ENCODE data around the gene PLIN4.

The PLIN4 gene

DNA sequence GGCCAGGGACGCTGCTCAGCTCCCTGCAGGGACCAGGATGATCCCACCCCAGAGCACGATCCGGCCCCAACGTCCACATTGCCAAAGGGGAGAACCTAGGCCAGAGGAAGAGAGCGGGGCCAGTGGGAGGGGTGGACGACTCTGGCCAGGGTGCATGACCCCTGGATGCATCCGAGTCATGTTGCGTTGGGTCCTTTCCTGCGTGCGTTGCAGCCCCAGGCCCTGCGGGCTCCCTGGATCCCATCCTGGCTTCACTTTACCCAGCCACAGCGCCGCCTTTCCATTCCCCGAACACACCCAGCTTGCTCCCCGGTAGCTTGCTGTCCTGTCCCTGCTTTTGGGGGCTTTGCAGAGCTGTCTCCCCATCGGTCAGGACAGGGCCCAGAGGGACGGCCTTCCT, 10.5 kb downstream of the PLIN4 start:
- no peak for FAIRE-seq

DNA sequence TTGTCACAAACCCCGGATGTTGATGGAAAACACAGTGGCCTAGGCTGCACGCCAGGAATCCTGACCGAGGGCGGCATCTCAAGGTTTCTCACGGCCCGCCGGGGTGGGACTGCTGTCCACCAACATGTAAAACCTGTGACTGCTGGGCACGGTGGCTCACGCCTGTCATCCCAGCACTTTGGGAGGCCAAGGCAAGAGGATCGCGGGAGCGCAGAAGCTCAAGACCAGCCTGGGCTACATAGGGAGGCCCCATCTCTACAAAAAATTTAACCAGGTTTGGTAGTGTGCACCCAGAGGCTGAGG, 11.2 kb downstream of the PLIN4 start:
- FAIRE-seq: no peak
- DNase-seq (ENCODE audit: insufficient read length, low spot score): no peak

More for the DNA sequence above, 10.5 kb downstream of the PLIN4 start:
- DNase-seq (ENCODE audit: insufficient read length, low spot score): no peak

DNA sequence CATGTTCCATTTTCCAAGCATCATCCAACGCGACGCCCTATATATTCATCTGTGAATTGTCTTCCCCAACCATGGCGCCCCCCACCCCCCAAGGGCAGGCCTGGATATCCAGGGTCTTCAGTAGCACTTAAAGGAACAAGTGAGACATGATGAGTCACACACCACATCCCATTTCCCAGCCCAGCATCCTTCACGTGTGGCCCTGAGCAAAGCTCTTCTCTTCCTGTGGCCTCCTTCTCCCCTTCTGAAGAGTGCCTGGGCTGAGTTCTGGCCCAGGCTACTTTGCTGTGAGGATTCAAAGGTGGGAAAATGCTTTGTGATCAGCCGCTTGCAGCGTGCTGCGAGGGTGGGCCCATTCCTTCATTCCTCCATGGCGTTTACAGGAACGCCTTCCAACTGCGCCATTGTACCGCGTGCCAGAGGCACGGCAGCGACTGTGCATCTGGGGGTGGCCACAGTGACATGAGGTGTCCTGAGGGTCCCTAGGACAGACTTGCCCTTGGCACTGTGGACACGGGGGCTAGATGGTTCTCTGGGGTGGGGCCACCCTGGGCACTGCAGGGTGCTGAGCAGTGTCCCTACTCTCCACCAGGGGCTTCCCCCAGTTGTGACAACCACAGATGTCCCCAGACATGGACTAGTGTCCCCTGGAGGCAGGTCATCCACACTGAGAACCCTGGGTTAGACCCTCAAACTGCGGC, 11.7 kb downstream of the PLIN4 start:
- no peak for DNase-seq (ENCODE audit: insufficient read length, low spot score)
- FAIRE-seq: no peak

DNA sequence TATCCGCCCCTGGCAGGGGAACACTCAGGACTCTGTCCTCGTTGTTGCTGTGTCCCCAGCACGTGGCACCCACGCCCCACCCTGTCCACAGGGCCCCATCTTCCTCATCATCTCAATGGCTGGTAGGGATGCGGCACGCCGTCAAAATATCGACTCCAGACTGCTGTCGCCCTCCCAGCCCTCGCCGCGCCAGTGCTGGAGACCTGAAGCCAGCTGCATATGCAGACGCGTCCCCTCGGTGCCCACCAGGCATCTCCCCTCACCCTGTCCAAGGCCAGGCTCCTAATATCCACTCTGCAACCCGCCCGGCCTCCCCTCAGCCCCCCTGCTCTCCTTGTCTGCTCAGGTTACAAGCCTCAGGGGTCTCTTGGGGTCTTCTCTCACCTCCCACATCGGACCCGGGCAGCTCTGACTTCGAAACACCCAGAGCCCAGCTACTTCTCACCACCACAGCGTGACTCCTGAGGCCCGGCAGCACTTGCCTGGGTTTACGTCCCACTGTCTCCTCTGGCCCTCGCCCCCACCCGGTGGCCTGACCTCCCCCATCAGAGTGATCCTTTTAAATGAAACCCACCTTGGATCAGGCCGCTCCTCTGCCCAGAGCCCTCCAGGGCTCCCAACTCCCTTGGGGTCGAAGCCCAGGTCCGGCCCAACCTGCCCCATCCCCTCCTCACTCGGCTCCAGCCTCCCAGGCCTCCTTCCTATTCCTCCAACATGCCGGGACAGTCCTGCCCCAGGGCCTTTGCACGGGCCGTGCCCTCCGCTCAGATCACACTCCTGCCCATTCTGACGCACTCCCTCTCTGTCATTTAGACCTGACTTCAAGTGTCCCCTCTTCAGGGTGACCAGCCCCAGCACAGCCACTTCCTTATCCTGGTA, 12.5 kb downstream of the PLIN4 start:
- no peak for DNase-seq (ENCODE audit: insufficient read length, low spot score)
- FAIRE-seq: no peak

DNA sequence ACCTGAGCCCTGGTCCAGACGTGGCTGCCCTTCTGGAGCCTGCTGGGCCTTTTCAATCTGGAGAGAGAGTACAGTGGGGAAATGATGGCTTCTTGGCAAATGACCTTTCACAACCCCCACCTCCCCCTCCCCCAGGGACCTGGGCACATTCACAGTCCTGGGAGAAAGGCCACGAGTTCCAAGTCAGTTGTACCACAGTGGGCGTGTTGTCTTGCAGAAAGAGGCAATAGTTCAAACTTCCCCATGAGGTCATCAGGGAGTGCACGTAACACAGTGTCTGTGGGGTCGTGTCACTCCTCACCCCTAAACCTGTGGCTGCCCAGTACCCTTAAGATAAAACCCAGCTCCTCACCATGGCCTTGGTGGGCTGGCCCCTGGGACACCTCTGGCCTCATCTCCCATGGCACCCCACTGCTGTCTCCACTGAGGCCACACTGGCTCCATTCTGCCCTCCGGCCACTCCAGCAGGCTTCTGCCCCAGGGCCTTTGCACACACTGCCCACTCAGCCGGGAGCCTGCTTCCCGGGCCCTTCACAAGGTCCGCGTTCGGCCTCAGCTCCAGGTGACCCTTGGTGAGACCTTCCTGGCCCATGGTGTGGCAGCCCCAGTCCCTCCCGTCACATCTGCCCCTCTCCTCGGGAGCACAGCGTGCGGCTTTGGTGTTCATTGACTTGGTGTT, 13.3 kb downstream of the PLIN4 start:
- no peak for DNase-seq (ENCODE audit: insufficient read length, low spot score)
- FAIRE-seq: no peak

DNA sequence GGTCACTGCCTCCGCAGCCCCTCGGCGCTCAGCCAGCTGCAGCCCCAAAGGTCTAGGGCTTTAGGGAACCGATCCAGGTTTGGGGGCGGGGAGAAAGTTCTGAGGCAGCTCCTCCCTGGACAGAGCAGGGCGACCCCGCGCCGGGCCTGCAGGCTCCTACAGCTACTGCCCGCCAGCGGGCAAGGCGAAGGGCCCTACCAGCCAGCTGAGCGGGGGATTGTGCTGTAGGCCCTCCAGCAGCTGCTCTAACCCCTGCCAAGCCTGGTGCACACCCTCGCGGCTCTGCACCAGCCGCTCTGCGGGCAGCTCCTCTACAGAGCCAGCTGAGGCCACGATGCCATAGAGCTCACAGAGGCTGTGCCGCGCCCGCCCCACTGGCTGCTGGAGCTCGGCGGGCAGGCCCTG, 14.0 kb downstream of the PLIN4 start:
- DNase-seq (ENCODE audit: insufficient read length, low spot score): no peak
- FAIRE-seq: no peak

DNA sequence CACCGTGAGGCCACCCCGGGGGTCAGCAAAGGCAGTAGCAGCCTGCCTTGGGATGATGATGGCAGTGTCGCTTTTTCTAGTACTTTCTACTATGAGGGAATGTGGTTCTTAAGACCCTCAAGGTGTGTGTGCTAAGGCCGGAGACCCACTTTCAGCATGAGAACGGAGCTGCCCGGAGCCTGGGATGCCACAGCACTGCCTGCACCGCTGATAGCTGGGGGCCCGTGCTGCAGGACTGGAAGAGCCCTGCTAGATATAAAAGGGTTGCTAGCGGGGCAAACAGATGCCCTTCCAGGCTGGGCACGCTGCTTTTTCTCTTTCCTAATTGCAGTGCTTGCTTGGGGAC, 14.5 kb downstream of the PLIN4 start:
- DNase-seq (ENCODE audit: insufficient read length, low spot score) (no peak), FAIRE-seq (no peak)

DNA sequence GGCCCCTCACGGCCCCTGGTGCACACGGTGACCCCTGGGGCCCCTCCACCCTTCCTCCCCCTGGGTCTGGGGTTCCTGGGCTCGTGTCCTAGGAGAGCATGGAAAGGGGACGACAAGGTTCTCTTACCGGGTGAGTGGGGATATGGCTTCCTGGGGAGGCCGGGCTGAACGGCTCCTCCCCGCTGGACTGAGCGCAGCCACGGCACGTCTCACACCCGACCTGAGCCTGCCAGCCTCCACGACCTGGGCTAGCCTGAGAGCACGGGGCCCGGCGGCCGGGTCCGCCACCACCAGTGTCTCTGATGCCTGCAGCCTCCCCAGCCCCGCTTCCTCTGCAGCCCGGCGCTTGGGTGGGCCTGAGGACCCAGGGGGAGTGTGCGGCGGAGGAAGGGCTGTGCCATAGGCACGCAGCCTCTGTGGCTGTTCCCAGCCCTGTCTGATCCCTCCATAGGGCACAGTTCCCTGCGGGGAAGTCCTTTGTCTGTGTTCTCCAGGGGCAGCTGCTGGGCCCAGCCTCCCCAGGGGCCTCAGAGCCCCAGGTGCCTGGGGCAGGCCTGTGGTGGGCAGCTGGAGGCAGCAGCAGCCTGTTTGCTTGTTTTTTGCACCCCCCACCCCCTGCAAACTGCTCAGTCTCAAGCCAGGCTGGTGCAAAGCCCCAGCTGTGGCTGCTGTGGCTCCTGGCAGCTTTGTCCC, 15.0 kb downstream of the PLIN4 start:
- FAIRE-seq: no peak

DNA sequence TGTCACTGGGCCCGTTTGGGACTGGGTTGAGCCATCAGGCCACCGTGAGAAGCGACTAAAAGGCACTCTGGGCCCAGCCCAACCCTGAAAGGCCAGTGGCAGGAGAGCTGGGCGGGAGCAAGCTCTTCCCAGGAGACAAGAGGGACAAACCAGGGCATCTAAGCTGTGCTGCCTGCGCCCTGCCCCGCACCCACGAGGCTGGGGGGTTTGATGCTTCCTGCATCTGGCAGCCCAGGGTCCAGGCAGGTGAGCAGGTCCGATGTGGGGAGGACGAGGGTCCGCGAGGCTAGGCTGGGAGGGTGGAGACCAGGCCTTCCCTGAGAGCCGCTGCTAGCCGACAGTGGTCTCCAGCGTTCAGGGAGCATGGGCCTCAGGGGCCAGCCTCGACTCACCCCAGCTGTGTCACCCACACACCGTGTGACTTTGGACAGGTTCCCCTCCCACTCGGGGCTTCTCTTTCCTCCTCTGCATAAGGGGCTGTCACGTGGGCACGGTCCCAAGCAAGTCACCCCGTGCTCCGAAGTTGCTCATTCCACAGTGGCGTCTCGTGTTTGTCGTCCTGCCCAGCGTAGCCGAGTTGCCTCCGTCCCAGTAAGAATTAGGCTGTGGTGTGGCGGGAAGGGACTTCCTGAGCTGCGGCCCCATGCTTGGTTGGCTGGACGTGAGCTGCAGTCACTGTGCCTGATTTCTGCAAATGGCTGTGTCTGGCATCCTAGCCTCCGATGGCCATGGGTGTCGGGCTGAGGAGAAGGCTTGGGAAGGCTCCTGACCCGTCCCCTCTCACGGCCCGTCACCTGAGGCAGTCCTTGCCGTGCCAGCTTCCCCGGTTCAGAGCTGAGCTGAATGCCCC, 15.8 kb downstream of the PLIN4 start:
- DNase-seq (ENCODE audit: insufficient read length, low spot score) (no peak), FAIRE-seq (no peak)

More for the DNA sequence above, 15.0 kb downstream of the PLIN4 start:
- DNase-seq (ENCODE audit: insufficient read length, low spot score): no peak

DNA sequence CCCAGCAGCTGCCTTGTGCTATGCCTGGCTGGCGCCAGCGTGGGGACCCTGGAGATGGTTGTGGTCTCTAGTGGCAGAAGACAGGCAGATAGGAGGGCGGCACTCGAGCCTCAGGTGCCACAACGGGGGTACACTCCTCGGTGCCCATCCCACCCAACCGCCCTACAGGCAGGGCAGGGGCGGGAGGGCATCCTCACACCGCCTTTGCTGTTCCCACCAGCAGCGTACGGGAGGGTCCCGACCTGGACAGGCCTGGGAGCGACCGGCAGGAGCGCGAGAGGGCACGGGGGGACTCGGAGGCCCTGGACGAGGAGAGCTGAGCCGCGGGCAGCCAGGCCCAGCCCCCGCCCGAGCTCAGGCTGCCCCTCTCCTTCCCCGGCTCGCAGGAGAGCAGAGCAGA, 16.6 kb downstream of the PLIN4 start:
- FAIRE-seq (no peak), DNase-seq (ENCODE audit: insufficient read length, low spot score) (no peak)

DNA sequence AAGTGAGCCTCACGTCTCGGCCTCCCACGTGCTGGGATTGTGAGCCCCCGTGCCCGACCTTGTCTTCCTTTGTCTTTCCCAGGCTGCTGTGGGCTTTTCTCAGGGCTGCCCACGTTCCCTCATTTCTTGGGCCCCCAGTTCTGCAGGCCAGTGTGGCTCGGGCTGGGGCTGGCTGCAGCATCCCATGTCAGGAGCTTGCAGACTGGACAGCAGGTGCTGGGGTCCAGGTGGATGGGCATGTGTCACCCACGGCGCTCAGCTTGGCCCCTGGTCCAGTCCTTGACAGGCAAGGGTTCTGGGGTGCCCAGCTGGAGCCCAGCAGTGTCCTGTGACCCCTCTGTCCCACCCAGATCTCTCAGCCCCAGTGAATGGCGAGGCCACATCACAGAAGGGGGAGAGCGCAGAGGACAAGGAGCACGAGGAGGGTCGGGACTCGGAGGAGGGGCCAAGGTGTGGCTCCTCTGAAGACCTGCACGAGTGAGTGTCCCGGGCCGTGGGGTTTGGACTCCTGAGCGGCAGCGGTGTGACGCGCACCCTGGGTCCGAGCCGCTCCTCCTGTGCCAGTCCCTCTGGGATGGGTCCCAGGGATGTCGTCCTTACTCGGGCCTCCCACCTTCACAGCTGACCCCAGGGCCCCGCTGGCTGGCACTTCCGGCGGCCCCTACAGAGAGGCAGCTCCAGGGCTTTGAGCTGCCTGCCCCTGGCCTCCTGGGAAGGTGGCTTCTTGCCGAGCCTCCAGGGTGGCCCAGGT, 17.3 kb downstream of the PLIN4 start:
- FAIRE-seq (no peak), DNase-seq (ENCODE audit: insufficient read length, low spot score) (no peak)

DNA sequence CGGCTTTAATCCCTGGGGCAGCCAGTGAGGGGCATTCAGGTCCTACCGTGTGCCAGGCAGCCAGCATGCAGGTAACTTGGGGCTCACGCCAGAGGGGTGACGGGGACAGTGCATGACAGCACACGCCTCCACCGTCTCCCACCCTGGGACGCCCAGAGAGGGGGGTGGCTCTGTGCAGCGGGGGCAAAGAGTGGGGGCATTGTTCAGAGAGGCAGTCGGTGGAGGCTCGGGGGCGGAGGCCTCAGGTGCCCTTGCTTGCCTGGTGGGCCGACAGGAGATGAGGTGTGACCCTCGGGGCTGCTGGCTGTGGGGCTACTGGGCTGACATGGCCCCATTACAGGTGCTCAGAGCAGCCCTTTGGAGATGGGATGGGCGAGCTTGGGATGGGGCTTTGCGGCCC, 18.4 kb downstream of the PLIN4 start:
- FAIRE-seq (no peak), DNase-seq (ENCODE audit: insufficient read length, low spot score) (no peak)

DNA sequence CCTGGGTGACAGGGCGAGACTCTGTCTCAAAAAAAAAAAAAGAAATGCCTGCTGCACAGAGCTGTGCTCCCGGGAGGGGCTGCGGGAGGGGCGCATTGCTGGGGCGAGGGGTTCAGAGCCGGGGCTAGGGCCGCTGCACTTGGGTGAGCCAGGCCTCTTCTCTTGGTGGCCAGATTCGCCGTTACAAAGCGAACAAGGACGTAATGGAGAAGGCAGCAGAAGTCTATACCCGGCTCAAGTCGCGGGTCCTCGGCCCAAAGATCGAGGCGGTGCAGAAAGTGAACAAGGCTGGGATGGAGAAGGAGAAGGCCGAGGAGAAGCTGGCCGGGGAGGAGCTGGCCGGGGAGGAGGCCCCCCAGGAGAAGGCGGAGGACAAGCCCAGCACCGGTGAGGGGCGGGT, 19.0 kb downstream of the PLIN4 start:
- DNase-seq (ENCODE audit: insufficient read length, low spot score) (no peak), FAIRE-seq (no peak)

DNA sequence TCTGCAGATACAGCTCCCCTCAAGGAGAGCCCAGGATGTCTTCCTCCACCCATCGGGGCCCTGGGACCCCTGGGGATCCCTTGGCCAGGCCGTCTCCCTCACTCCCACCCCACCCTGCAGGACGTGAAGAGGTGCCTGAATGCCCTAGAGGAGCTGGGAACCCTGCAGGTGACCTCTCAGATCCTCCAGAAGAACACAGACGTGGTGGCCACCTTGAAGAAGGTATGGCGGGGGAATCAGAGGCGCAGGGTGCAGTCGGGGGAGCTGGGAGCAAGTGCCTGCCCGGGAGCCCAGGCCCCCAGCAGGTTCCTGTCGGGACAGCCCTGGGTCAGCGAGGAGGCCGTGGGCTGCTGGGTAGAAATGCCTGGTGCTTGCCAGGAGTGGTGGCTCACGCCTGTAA, 19.6 kb downstream of the PLIN4 start:
- DNase-seq (ENCODE audit: insufficient read length, low spot score) (no peak), FAIRE-seq (no peak)

DNA sequence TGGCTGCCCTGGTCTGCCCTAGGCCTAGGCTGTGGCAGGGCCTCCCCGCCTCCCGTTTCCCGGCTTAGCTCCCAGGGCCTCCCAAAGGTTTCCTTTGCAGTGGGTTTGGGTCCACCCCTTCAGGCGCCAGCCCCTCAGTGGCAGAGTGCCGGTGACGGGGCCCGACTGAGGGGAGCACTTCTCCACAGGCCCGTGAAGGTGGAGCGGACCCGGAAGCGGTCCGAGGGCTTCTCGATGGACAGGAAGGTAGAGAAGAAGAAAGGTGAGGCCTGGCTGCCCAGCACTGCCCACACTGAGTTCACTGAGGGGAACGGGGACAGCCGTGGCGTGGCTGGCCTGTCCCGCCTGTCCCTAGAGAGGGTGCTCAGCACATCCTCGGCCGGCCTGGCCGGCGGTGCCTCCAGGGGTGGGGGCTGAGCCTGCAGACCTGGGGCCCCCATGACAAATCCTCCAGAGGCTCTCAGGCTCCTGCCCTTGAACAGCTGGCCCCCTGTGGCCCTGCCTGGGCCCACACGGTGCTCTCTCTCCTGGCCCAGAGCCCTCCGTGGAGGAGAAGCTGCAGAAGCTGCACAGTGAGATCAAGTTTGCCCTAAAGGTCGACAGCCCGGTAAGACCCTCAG, 20.4 kb downstream of the PLIN4 start:
- DNase-seq (ENCODE audit: insufficient read length, low spot score) (no peak), FAIRE-seq (no peak)

DNA sequence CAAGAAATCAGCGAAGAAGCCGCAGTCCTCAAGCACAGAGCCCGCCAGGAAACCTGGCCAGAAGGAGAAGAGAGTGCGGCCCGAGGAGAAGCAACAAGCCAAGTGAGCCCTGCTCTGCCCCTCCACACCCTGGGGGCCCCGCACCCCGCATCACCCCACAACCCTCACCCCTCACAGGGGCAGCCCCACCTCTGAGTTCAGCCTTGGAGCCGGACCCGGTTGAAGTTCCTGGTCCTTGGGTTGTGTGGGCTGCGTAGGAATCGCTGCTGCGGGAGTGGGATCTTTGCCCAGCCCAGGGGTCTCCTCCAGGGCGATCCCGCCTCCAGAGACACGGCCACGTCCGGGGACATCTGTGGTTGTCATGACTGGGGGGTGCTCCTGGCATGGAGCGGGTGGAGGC, 22.0 kb downstream of the PLIN4 start:
- DNase-seq (ENCODE audit: insufficient read length, low spot score): no peak
- FAIRE-seq: no peak

DNA sequence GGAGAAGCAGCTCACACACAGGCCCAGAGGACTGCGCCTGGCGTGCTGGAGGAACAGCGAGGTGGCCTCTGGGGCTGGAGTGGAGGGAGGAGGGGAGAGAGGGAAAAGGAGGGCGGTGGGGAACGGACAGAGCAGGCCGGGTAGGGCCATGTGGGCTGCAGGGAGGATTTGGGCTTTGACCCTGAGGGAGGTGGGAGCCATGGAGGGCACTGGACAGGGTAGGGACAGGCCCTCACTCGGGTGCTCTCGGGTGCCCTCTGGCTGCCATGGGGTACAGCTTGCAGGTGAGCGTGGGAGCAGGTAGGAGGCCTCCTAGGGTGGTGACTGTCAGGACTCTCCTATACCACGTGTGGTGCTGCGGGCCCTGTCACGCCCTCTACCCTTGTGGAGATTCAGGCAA, 22.8 kb downstream of the PLIN4 start:
- DNase-seq (ENCODE audit: insufficient read length, low spot score) (no peak), FAIRE-seq (no peak)

DNA sequence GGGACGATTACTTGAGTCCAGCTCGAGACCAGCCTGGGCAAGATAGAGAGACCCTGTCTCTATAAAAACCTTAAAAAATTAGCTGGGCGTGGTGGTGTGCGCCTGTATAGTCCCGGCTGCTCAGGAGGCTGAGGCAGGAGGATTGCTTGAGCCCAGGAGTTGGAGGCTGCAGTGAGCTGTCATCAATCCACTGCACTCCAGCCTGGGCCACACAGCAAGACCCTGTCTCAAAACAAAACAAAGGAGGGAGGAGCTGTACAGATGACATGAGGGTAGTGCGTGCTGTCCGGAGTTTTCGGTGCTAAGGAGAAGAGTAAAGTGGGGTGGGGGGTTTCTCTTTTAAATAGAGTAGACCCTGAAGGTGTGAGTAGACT, 23.6 kb downstream of the PLIN4 start:
- DNase-seq (ENCODE audit: insufficient read length, low spot score) (no peak), FAIRE-seq (no peak)

DNA sequence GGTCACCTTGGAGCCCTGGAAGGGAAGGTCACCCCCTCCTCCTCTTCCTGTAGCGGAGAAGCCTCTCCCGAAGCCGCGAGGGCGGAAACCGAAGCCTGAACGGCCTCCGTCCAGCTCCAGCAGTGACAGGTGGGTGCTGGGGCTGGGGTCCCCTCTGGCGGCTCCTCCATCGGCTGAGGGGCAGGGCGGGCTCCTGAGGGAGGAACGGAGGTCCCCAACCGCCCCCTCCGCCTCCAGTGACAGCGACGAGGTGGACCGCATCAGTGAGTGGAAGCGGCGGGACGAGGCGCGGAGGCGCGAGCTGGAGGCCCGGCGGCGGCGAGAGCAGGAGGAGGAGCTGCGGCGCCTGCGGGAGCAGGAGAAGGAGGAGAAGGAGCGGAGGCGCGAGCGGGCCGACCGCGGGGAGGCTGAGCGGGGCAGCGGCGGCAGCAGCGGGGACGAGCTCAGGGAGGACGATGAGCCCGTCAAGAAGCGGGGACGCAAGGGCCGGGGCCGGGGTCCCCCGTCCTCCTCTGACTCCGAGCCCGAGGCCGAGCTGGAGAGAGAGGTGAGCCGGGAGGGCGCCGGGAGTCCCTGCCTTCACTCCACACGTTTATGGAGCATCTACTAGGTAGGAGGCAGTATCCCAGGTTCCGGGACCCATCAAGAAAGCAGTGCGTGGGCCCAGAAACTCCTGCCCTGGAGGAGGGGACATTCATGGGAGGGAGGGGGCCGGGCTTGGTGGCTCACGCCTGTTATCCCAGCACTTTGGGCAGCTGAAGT, 24.2 kb downstream of the PLIN4 start:
- FAIRE-seq (no peak), DNase-seq (ENCODE audit: insufficient read length, low spot score) (no peak)
